HCT116 (cell line): Measurements from ENCODE around the gene BLCAP. TPM values are rescaled to one million over a fixed set of nuclear protein-coding genes. Genes with fewer than 3 reads are reported as not detected.

Experiments
- ATAC-seq: fragments of 200-7000 bp; cut with Tn5 transposase; 2 replicates; pipeline ENCODE4 v1.9.1; 2020; ENCODE audit warnings: mild to moderate bottlenecking, moderate library complexity
- BruUV-seq: library from RNA; stranded (reverse); fragments of 400-500 nt; replicated peaks from 2 replicates; lab custom pipeline; 2021; lab: Mats Ljungman, UMichigan
- CTCF ChIA-PET: fragments of 300-600 bp; sonication (Branson Sonifier 250); formaldehyde crosslinking; loops from one replicate; lab custom pipeline; 2021; ENCODE audit warnings: antibody characterized with exemption; lab: Charles Lee
- POLR2A ChIA-PET: fragments of 300-600, 350-600 bp; sonication (Branson Sonifier 250); formaldehyde crosslinking; loops from one replicate; lab custom pipeline; 2021; ENCODE audit warnings: antibody characterized with exemption; lab: Charles Lee
- RAD21 ChIA-PET, 2 experiments: fragments of 300-600 bp; sonication (Branson Sonifier 250); formaldehyde crosslinking; loops; one replicate each; lab custom pipeline; 2023; ENCODE audit warnings: low total read pairs in 2 of 2; ENCODE audit not compliant: uncharacterized antibody in 2 of 2, unreplicated experiment in 2 of 2, low non-redundant PET in 1 of 2; lab: Charles Lee
- DNase-seq: peaks from one replicate; pipeline ENCODE4 v3.0.0-alpha.2; 2010; ENCODE audit warnings: low read depth, low spot score
- H2AFZ ChIP-seq: fragments of 200-600 bp; shearing (Covaris generic), sonication (generic); 2 replicates; pipeline ENCODE4 v1.6.1; 2017; ENCODE audit warnings: low read depth, mixed run types, mixed read lengths, antibody characterized with exemption, low read length; ENCODE audit not compliant: poor library complexity, severe bottlenecking
- H3K27ac ChIP-seq: 2 replicates; pipeline ENCODE4 v1.5.1; 2012; ENCODE audit warnings: low read depth, low read length
- H3K27me3 ChIP-seq: fragments of 200-600 bp; sonication (generic); 2 replicates; pipeline ENCODE4 v1.6.1; 2016; ENCODE audit warnings: mixed run types, low read length, mixed read lengths; ENCODE audit not compliant: insufficient read depth
- H3K36me3 ChIP-seq, 2 experiments: fragments of 200-500 bp in 1 of 2; fragments of 200-600 bp in 1 of 2; sonication (Bioruptor generic) in 1 of 2; sonication (generic) in 1 of 2; 2 replicates each; pipeline versions ENCODE4 v1.5.1 to v1.6.1; 2014 to 2016; ENCODE audit warnings: low read length in 2 of 2, inconsistent platforms in 1 of 2, mixed read lengths in 1 of 2, mixed run types in 1 of 2; ENCODE audit not compliant: insufficient read depth in 2 of 2, control insufficient read depth in 1 of 2
- H3K4me1 ChIP-seq, 2 experiments: fragments of 200-600 bp in 1 of 2; sonication (generic) in 1 of 2; 2 replicates each; pipeline versions ENCODE4 v1.5.1 to v1.6.1; 2012 to 2017; ENCODE audit warnings: low read length in 2 of 2, inconsistent platforms in 1 of 2, mild to moderate bottlenecking in 1 of 2, mixed read lengths in 1 of 2, mixed run types in 1 of 2, moderate library complexity in 1 of 2; ENCODE audit not compliant: insufficient read depth in 2 of 2, control insufficient read depth in 1 of 2
- H3K4me2 ChIP-seq: fragments of 200-600 bp; sonication (generic); 2 replicates; pipeline ENCODE4 v1.6.1; 2017; ENCODE audit warnings: mixed run types, low read length, mixed read lengths
- H3K4me3 ChIP-seq, 2 experiments: fragments of 200-600 bp in 1 of 2; sonication (generic) in 1 of 2; replicated peaks in 1 of 2; 2 replicates each; pipeline ENCODE4 v1.5.1; 2011 to 2016; ENCODE audit warnings: low read length in 2 of 2, control low read depth in 1 of 2, low read depth in 1 of 2, mild to moderate bottlenecking in 1 of 2, mixed read lengths in 1 of 2, mixed run types in 1 of 2
- H3K79me2 ChIP-seq: fragments of 200-600 bp; sonication (generic); 2 replicates; pipeline ENCODE4 v1.6.1; 2017; ENCODE audit warnings: mild to moderate bottlenecking, mixed run types, low read length, moderate library complexity, mixed read lengths; ENCODE audit not compliant: insufficient read depth
- H3K9ac ChIP-seq: fragments of 200-600 bp; sonication (generic); 2 replicates; pipeline ENCODE4 v1.6.1; 2016; ENCODE audit warnings: low read length, mixed read lengths
- H3K9me2 ChIP-seq: fragments of 200-600 bp; sonication (generic), shearing (Covaris generic); 2 replicates; pipeline ENCODE4 v1.6.1; 2017; ENCODE audit warnings: mixed run types, mild to moderate bottlenecking, moderate library complexity; ENCODE audit not compliant: insufficient read depth
- H3K9me3 ChIP-seq, 2 experiments: fragments of 200-500 bp in 1 of 2; fragments of 200-600 bp in 1 of 2; sonication (Bioruptor generic) in 1 of 2; sonication (generic) in 1 of 2; 2 replicates each; pipeline ENCODE4 v1.6.1; 2014 to 2017; ENCODE audit warnings: low read length in 2 of 2, mixed read lengths in 2 of 2, inconsistent platforms in 1 of 2, low read depth in 1 of 2, mild to moderate bottlenecking in 1 of 2, mixed run types in 1 of 2, moderate library complexity in 1 of 2; ENCODE audit not compliant: control insufficient read depth in 1 of 2, insufficient read depth in 1 of 2
- H4K20me1 ChIP-seq: fragments of 200-600 bp; sonication (generic), shearing (Covaris generic); 2 replicates; pipeline ENCODE4 v1.6.1; 2017; ENCODE audit warnings: mixed run types, mild to moderate bottlenecking, moderate library complexity; ENCODE audit not compliant: insufficient read depth
- CEBPB ChIP-seq: IDR thresholded peaks from 2 replicates; pipeline ENCODE4 v1.6.1; 2012; ENCODE audit warnings: low read depth
- CTCF ChIP-seq, 3 experiments: fragments of 200-600 bp in 1 of 3; sonication (generic) in 1 of 3; IDR thresholded peaks in 2 of 3; conservative IDR thresholded peaks in 1 of 3; 2 replicates each; pipeline ENCODE4 v1.5.1; 2012 to 2017; ENCODE audit warnings: low read depth in 2 of 3, low read length in 2 of 3, antibody characterized with exemption in 1 of 3, borderline replicate concordance in 1 of 3, control low read depth in 1 of 3, mild to moderate bottlenecking in 1 of 3, mixed read lengths in 1 of 3, mixed run types in 1 of 3, moderate library complexity in 1 of 3; ENCODE audit not compliant: insufficient read depth in 1 of 3
- EZH2phosphoT487 ChIP-seq: fragments of 200-600 bp; IDR thresholded peaks from 2 replicates; pipeline ENCODE4 v1.6.1; 2018; ENCODE audit warnings: antibody characterized with exemption, borderline replicate concordance
- FOSL1 ChIP-seq: IDR thresholded peaks from 2 replicates; pipeline ENCODE4 v1.6.1; 2012; ENCODE audit warnings: low read depth
- JUND ChIP-seq: IDR thresholded peaks from 2 replicates; pipeline ENCODE4 v1.6.1; 2012
- MAX ChIP-seq: IDR thresholded peaks from 2 replicates; pipeline ENCODE4 v1.6.1; 2012
- SIN3A ChIP-seq: IDR thresholded peaks from 2 replicates; pipeline ENCODE4 v1.6.1; 2012; ENCODE audit warnings: low read depth
- SRF ChIP-seq: IDR thresholded peaks from 2 replicates; pipeline ENCODE4 v1.6.1; 2012; ENCODE audit warnings: low read depth
- YY1 ChIP-seq: IDR thresholded peaks from 2 replicates; pipeline ENCODE4 v1.6.1; 2011; ENCODE audit warnings: low read length, low read depth, moderate library complexity, mild to moderate bottlenecking; ENCODE audit not compliant: insufficient replicate concordance; ENCODE audit errors: extremely low read depth
- ZNF274 ChIP-seq: fragments of 200-500 bp; sonication (Bioruptor generic); IDR thresholded peaks from 2 replicates; pipeline ENCODE4 v1.6.1; 2014; ENCODE audit warnings: mild to moderate bottlenecking, low read depth, low read length, inconsistent platforms
- intact Hi-C: fragments of 100-400 bp; cut with micrococcal nuclease; formaldehyde crosslinking; loops from 2 replicates; pipeline ENCODE4 v1.10.0; 2022
- total RNA-seq: library from RNA; stranded (reverse); gene quantifications from one replicate; pipeline ENCODE4 v1.2.1, GENCODE V29; 2021; ENCODE audit not compliant: unreplicated experiment

The BLCAP gene
- total RNA-seq, 1 experiment from 2014 or later, result 27.5 TPM

GRCh38 chr20:37530696-37531095 is 3.0 kb upstream of the BLCAP start:
- Histone ChIP-seq H3K9ac (no peak overlapping the region), H3K9me2 (no peaks in the 10 kb centered on the region), H3K27ac (no peak overlapping the region), H3K4me2 (no peak overlapping the region), H3K9me3 (no peaks in the 10 kb centered on the region), H3K4me3 (no peak overlapping the region), H4K20me1 (no peaks in the 10 kb centered on the region), H3K36me3 (no peaks in the 10 kb centered on the region), H3K27me3 (no peaks in the 10 kb centered on the region), H3K4me1 (peaks cover 14 to 28% of the 10 kb centered on the region in 2 experiments), H3K79me2 (peaks cover 20% of the 10 kb centered on the region), H2AFZ (no peak overlapping the region)
- no TSS peak for BruUV-seq
- intact Hi-C loops, result no loop called here
- ChIA-PET CTCF (interaction anchor here (1.0 to 2.0 kb wide), 3 partner anchors 248 to 264 kb away, joined by 3 to 5 read pairs (median 3); no protein-coding TSS in a partner anchor), RAD21 (no interaction called here), POLR2A (no interaction called here)
- TF ChIP-seq YY1, result no peak
- TF ChIP-seq FOSL1, result no peak
- no peak for TF ChIP-seq SRF
- no peak for TF ChIP-seq EZH2phosphoT487
- no peak for TF ChIP-seq ZNF274
- TF ChIP-seq JUND, result no peak
- TF ChIP-seq MAX, result no peak
- no peak for TF ChIP-seq CEBPB
- TF ChIP-seq CTCF (IDR thresholded peaks at IDR 0.05 in 2 of 3, conservative IDR thresholded peaks at IDR 0.05 in 1 of 3; ENCODE audit: borderline replicate concordance in 1 of 3, insufficient read depth in 1 of 3, low read depth in 2 of 3, low read length in 2 of 3), result no peak
- no peak for TF ChIP-seq SIN3A
- no peak for ATAC-seq
- no peak for DNase-seq
